ENCODE data around the gene ECE2.

Gene ECE2

GRCh38 chr3:184314700-184315542 lies 39.1 kb downstream of the ECE2 start:
- DNase-seq (ENCODE audit: low spot score): peak; percentile 41

DNA sequence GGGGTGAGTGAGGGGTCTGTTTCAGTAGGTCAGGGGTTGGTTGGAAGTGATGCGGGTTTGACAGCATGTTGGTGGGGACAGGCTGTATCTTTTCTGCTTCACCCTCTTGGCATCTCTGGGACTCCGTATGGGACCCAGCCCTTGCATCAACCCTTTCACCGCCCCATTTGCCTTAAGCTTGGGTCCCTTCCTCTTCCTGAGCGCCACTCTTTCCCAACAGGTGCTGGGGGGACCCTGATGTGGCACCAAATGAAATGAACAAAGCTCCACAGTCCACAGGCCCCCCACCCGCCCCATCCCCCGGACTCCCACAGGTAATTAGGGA lies 39.7 kb downstream of the ECE2 start:
- DNase-seq (ENCODE audit: low spot score): peak; percentile 36

DNA sequence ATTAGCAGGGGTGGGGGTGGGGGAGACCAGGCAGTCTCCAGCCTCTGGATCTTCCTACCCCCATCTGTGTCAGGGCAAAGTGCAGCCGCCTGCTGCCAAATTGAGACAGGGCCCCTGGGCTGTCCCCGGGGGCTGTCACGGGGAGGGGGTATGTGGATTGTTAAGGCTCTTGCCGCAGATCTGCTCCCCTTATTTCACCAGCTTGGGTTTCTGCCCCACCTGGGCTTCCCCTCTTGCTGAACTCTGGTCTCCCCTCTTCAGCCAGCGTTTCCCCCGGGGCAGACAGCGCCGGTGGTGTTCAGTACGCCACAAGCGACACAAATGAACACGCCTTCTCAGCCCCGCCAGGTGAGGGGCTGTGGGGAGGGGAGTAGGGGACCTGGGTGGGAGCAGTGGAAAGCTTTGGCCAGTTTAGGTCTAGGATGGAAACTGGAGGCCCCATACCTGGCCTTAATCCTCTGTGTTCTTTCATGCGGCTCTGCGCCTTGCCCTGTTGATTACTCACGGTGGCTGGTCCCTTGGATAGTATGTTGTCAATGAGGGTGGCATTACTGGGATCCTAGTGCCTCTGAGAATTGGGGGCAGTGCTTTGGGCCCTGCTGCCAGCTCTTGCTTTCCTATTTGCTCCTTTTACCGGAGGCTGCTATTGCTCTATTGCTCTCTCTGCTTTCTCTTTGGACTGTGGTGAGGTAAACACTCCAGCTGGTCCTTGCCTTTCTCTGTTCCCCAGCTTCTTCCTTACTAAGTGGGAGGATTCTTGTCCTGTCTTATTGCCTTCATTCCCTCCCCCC lies 40.2 kb downstream of the ECE2 start:
- DNase-seq (ENCODE audit: low spot score): no peak

DNA sequence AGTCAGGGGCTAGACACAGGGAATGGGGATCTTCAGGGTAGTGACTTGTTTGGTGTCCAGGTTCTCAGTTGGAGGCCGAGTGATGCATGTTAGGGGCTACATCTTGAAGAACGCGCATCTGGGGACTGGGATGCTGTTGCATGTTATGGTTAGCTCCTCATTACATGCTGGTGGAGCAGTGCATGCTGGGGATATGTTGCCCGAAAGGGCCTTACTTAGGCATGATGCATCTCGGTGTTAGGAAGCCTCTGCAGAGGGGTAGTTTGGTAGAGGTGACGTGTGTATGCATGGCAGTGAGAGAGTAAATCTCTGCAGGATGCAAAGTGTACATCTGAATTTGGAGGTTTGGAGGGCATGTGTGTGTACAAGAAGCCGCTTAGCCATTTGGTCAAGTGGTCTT lies 41.0 kb downstream of the ECE2 start:
- no peak for DNase-seq (ENCODE audit: low spot score)

- no peak for DNase-seq (ENCODE audit: low spot score)
Measured at GRCh38 chr3:184317201-184317600, 41.4 kb downstream of the ECE2 start.

DNA sequence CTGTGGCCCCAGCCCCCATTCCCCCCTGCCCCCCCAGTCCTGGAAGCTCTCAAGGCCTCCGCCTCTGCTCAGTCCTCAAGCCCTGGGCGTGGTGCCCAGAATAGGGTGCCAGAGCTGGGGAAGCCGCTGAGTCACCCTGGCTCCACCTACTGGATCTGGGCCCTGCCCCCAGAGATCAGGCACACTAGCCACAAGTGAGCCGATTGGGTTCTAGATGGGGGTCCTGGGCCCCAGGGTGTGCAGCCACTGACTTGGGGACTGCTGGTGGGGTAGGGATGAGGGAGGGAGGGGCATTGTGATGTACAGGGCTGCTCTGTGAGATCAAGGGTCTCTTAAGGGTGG lies 44.3 kb downstream of the ECE2 start:
- DNase-seq (ENCODE audit: low spot score): peak; percentile 63

GRCh38 chr3:184321666-184322065 lies 45.8 kb downstream of the ECE2 start:
- DNase-seq (ENCODE audit: low spot score): no peak

DNA sequence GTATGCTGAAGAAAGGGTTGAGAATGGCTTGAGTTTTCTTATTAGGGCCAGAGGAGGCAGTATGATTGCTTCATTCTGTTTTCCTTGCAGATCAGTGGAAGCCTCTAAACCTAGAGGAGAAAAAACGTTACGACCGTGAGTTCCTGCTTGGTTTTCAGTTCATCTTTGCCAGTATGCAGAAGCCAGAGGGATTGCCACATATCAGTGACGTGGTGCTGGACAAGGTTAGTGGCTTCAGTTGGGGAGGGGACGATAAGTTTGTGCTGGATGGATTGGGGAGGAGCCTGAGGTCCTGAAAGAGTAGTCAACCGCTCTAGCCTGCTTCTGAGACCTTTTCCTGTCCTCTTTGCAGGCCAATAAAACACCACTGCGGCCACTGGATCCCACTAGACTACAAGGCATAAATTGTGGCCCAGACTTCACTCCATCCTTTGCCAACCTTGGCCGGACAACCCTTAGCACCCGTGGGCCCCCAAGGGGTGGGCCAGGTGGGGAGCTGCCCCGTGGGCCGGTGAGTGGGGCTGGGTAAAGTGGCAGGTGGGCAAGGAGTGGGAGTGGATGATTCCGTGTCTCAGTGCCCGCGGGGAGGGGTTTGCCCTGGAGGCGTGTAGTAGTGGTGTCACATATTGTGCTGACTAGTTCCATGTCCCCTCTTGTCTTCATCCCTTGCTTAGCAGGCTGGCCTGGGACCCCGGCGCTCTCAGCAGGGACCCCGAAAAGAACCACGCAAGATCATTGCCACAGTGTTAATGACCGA lies 47.1 kb downstream of the ECE2 start:
- no peak for DNase-seq (ENCODE audit: low spot score)

DNA sequence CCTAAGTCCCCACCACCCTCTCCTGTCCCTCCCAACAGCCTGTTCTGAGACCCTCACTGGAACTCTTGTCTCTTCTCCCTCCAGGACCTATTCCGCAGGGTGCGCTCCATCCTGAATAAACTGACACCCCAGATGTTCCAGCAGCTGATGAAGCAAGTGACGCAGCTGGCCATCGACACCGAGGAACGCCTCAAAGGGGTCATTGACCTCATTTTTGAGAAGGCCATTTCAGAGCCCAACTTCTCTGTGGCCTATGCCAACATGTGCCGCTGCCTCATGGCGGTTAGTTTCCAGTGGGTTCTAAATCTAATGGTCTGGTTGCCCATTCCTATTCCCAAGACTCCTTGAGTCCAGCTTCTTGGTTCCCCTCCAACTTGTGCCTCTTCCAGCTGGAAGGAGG lies 47.9 kb downstream of the ECE2 start:
- DNase-seq (ENCODE audit: low spot score): no peak

DNA sequence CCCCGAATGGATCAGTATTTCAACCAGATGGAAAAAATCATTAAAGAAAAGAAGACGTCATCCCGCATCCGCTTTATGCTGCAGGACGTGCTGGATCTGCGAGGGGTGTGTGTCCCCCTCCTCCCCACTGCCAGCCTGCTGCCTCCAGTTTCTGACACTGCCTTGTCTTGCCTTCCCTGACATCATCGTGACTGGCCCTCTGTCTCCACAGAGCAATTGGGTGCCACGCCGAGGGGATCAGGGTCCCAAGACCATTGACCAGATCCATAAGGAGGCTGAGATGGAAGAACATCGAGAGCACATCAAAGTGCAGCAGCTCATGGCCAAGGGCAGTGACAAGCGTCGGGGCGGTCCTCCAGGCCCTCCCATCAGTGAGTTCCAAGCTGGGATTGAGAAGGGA lies 49.4 kb downstream of the ECE2 start:
- DNase-seq (ENCODE audit: low spot score): no peak

DNA sequence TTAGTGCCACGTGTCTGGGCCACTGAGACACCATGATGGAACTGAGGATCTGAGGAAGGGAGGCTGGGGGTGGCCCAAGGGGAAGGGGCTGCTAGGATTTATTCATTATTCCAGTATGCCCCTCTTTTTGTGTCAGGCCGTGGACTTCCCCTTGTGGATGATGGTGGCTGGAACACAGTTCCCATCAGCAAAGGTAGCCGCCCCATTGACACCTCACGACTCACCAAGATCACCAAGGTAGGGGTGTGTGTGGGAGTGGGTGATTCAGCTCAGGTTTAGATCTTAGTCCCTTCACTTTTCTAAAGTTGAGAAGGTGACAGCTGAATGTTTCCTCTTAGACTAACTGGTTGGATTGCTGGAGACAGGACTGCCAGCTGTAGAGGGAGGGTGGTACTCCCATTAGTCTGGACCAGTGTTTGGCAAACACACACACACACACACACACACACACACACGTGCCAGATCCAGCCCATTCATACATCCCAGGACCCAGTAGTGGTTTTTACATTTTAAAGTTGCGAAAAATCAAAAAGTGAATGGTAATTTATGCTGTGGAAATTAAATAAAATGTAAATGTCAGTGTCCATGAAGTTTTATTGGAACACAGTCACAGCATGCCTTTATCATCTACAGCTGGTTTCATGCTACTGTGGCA lies 50.0 kb downstream of the ECE2 start:
- no peak for DNase-seq (ENCODE audit: low spot score)

DNA sequence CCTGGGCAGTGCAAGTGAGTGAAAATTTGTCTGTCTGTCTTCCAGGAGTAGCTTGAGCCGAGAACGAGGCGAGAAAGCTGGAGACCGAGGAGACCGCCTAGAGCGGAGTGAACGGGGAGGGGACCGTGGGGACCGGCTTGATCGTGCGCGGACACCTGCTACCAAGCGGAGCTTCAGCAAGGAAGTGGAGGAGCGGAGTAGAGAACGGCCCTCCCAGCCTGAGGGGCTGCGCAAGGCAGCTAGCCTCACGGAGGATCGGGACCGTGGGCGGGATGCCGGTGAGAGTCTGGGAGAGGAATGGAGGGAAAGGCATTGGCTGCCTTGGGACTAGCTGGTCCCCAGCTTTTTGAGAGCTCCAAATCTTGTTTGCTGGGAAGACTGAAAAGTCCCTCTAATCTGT lies 51.3 kb downstream of the ECE2 start:
- no peak for DNase-seq (ENCODE audit: low spot score)

GRCh38 chr3:184328516-184328915 lies 52.7 kb downstream of the ECE2 start:
- no peak for DNase-seq (ENCODE audit: low spot score)

- peak; percentile 73 for DNase-seq (ENCODE audit: low spot score)
Measured at GRCh38 chr3:184332370-184333090, 56.7 kb downstream of the ECE2 start.

DNA sequence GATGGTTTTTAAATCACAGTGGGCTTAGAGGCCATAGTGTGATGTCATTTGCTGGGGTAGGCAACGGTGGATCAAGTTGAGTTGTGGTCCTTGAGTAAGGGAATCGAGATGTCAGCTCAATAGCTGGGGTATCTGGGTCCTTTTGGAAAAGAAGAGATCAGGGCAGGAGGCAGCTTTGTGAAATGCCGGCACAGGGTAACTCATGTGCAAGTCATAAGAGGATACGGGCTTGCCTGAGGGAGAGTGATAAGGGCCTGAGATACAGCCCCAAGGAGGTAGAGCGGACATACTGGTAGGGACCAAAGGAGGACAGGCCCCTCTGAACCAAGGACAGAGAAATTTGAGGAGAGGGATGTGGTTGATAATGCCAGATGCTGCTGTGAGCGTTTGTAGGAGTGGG lies 57.4 kb downstream of the ECE2 start:
- DNase-seq (ENCODE audit: low spot score): no peak

DNA sequence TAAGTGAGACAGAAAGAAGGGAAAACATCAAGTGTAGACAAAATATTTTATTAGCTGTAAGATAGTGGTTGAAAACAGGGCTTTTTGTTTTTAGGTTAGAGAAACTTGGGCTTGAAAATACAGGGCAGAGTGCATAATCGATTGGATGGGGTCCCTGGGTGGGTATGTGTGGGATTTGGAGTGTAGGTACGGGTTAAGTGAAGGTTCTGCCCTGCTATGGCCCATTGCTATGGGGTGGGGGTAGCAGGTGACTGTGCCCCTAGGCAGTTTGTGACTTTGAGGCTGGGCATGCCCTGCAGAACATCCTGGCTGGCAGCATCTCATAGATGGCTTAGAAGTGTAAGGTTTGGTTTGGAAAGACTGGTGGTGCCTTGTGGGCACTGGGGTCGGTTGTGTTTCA lies 57.9 kb downstream of the ECE2 start:
- no peak for DNase-seq (ENCODE audit: low spot score)

GRCh38 chr3:184334470-184335158 lies 58.8 kb downstream of the ECE2 start:
- DNase-seq (ENCODE audit: low spot score): peak; percentile 77

GRCh38 chr3:184335291-184335660 lies 59.5 kb downstream of the ECE2 start:
- DNase-seq (ENCODE audit: low spot score): peak; percentile 62

DNA sequence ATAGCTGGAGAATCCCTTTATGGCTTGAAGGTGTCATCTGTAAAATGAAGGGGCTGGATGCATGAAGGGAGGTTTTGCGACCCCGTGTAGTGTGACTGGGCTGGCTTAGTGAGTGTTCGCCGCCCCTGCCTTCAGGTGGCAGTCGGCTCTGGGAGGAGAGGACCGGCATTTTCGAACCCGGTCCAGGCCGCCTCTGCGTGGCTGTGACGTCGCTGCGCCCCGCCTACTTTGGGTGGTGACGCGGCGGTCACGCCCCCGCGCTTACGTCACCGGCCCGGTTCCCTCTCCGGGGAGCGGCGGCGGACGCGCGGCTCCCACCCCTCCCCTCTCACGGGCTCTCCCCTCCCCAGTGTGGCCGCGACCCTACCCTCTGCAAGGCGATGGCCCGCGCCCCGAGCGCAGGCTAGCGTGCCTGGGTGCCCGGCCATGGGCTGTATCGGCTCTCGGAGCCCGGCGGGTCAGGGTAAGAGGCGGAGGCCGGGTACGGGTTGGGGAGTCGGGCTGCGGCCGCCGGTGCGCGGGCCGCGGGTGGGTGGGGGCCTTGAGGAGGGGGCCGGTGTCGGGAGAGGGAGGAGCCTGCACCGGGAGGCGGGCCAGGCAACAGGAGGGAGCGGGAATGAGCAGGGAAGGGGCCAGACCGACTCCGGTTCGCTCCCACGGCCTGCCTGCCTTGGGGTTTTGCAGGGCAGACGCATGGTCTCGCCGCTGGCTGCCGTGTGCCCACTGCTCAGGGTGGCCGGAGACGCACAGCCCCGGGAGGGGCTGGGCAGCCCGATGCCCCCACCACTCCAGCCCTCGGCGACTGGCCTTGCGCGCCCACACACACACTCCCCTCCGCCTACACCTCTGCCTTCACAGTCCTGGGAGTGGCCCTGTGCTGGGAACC lies 60.1 kb downstream of the ECE2 start:
- DNase-seq (ENCODE audit: low spot score): peak; percentile 71

Data from SW480 (cell line).